ENCODE measurements around the gene MXD1.

The MXD1 gene

DNA sequence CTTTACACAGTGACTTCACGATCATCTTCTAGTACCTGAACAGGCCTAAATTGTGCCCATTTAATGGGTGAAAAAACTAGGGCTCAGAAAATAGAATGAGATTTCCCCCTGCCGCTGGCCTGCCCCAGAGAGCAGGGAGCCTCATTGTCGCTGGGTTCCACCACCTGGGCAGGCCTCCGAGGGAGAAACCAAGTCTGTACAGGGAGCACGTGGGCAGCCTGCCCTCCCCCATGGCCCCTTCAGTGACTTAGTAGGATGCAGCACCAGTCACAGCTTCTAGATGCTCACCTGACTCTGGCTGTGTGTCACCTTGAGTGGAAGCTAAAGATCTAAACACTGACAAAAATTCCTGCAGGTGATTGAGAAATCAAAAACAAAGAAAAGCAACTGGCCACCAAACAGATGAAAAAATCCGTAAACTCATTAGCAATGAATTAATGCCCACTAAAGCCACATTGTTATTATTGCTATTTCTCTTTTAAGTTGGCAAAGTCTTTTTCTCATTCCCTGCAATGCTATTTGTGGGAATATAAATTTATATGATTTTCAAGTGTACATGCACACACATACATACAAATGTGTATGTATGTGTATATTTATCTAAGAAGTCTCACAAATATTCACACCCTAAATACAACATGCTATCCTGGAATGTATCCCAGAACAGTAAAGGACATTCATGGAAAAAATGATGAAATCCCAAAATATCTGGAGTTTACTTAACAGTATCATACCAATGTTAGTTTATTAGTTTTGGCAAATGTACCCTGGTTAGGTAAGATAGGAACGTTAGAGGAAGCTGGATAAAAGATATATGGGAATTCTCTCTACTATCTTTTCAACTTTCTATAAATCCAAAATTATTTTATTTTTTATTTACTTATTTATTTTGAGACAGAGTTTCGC, 65.2 kb downstream of the MXD1 start:
- FAIRE-seq = no peak

DNA sequence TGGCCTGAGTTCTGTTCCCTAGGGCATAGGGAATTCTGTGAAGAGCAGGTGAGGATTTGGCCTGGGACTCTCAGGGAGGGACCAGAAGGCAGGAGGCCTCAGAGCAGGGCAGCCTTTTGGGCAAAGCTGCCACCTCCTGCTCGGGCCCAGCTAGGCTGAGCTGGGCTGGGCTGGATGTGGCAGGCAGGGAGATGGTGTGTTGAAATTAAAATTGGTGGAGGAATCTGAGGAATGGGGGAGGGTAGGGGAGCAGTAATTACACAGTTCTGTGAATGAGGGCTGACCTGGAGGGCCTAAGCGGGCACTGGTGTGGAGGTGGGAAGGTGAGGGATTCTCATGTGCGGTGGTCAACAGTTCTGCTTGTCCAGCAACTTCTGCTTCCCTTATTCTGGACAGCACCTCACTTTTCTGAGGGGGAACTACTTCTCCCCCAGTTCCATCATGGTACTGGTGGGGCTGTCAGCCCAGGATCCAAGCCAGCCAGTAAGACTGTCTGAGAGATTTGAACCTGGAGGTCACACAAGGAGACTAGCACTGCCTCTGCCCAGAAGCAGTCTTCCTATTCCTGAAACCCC, 68.6 kb downstream of the MXD1 start:
- FAIRE-seq = no peak

DNA sequence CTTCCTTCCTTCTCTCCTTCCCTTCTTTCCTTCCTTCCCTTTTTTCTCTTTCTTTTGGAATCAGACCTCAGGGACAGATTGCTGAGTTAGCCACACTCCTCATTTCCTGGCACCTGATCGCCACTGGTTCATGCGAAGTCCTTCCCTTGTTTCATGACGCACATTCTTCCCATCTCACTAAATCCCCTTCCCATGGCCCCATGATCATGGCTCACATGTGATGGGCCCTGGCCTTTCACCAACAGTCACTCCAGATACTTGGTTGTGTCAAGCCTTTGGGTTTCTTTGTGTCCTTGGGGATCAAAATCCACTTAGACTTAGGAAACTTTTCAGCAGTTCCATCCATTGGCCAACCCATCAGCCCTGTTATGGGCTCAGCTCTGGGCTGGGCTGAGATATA, 70.3 kb downstream of the MXD1 start:
- no peak for FAIRE-seq

DNA sequence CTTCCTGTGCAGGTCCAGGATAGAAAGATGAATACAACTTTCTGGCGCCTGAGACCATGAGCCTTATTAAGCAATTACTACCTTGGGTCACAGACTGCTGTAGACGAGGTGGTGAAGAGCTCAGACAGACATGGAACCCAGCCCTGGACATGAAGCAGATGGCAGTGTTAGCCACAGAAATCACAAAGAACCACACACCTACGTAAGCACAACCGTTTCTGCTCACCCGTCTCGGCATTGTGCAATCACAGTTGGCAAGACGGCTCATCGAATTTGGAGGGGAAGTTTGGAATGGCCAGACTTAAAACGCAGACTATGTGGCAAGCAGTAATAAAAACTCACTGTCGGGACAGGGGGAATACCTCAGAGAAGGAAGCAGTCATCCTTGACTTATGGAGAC, 70.8 kb downstream of the MXD1 start:
- FAIRE-seq = no peak

DNA sequence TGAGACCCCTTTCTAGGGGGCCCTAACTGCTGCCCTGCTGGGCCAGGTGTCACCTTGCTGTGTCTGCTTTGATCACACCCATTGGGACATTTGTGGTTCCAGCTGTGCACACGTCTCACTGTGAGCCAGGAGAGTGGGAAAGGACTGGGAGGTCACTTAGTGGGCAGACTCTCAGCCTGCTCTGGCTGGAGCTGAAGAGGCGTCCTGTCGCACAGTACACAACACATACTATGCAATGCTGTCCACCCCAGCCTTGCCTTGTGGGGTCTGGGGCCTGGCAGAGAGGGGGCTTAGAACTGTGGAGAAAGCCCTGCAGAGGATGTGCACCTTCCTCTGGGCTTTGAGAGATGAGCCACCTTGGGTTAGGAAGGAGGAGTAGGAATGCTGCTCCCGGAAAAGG, 71.8 kb downstream of the MXD1 start:
- FAIRE-seq = no peak

DNA sequence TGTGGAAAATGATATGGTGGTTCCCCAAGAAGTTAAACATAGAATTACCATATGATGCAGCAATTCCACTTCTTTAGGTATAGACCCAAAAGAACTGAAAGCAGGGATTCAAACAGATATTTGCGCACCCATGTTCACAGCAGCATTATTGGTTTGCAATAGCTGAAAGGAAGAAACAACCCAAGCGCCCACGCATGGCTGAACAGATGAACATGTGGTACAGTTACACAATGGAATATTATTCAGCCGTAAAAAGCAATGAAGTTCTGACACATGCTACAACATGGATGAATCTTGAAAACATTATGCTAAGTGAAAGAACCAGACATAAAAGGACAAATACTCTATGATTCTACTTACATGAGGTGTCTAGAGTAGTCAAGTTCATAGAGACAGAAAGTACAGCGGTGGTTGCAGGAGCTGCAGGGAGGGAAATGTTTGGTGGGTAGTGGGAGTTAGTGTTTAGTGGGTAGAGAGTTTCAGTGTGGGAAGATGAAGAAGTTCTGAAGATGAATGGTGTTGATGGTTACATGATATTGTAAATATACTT, 73.3 kb downstream of the MXD1 start:
- no peak for FAIRE-seq

DNA sequence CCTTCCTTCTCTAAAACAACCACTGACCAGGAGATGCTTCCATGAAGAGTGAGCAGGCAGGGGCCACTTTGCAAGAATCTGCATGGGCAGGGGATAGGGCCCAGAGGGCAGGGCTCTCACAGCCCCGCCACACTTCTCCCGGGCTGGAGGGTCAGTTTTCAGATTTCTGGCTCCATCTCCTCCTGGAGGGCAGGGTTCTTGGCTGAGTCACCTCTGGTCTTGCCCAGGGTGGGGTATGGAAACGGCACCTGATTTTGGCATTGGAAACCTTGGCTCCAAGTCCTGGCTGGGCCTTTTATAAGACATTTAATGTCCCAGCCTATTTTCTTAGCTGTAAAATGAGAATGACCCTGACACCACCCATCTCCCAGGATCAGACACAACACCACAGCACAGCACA, 74.1 kb downstream of the MXD1 start:
- FAIRE-seq = no peak

DNA sequence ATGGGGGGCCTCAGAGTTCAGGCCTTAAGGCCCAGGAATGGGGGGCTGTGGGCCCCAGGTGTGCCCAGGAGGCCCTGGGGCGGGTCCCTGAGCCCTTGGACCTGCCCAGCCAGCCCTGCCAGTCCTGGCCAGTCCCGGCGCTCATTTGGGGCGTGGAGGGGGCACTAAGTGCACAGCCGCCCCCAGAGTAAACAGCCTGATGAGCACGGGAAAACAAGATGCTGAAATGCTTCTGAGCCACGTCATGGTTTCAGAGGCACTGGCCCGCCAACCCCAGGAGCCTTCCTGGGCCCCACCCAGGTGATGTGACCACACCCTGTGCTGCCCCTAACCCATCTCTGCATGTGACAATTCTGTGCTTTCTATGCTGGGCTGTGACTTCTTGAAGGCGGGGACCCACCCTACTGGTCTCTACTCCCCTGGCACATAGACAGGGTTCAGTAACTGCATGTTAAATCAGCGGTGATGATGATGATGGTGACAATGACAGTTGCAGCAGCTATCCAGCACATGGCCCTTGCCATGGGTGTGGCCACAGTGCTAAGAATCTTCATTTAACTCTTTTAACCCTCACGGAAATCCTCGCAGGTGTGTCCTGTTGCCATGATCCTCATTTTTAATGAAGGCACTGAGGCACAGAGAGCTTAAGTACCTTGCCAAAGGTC, 74.7 kb downstream of the MXD1 start:
- FAIRE-seq = no peak

Data from TTC549 (cell line).